Subcutaneous abdominal adipose tissue (tissue), 5 donors: ENCODE measurements around the gene AADACL4.
"Not testable (repeated sequence)": the region's sequence is repeated elsewhere in the genome, so short reads cannot be mapped to it uniquely, and the experiment has no call there.

Experiments used
- H3K27ac ChIP-seq: one replicate; pipeline ENCODE4 v1.7.0; 2013; ENCODE audit warnings: low read depth, mild to moderate bottlenecking, inconsistent platforms, low read length, moderate library complexity
- H3K27me3 ChIP-seq, 5 donors: one replicate each; pipeline ENCODE4 v1.7.0; 2013; ENCODE audit warnings: low read length in 5 of 5, inconsistent platforms in 1 of 5; ENCODE audit not compliant: control insufficient read depth in 5 of 5, insufficient read depth in 4 of 5
- H3K36me3 ChIP-seq, 5 donors: one replicate each; pipeline ENCODE4 v1.7.0; 2013; ENCODE audit warnings: low read length in 5 of 5; ENCODE audit not compliant: control insufficient read depth in 5 of 5, insufficient read depth in 5 of 5
- H3K4me1 ChIP-seq, 5 donors: one replicate each; pipeline ENCODE4 v1.7.0; 2013; ENCODE audit warnings: low read length in 5 of 5, mild to moderate bottlenecking in 3 of 5, moderate library complexity in 1 of 5; ENCODE audit not compliant: control insufficient read depth in 5 of 5, insufficient read depth in 5 of 5
- H3K4me3 ChIP-seq, 5 donors: one replicate each; pipeline ENCODE4 v1.7.0; 2013; ENCODE audit warnings: low read length in 5 of 5, low read depth in 1 of 5
- H3K9ac ChIP-seq, 5 donors: one replicate each; pipeline ENCODE4 v1.7.0; 2013; ENCODE audit warnings: low read length in 5 of 5, mild to moderate bottlenecking in 4 of 5, moderate library complexity in 3 of 5
- H3K9me3 ChIP-seq, 5 donors: one replicate each; pipeline ENCODE4 v1.7.0; 2013; ENCODE audit warnings: low read length in 5 of 5; ENCODE audit not compliant: control insufficient read depth in 5 of 5
- donor health status: healthy.
- donor health status: healthy.
- donor health status: healthy.
- donor health status: healthy.
- donor health status: healthy.

AADACL4 gene

GRCh38 chr1:12703821-12704451 is 60.1 kb downstream of the AADACL4 start:
- Histone ChIP-seq H3K27me3 (no peaks in the 10 kb centered on the region), H3K27ac (no peak overlapping the region), H3K4me3 (no peak overlapping the region), H3K9ac (no peak overlapping the region), H3K36me3 (no peaks in the 10 kb centered on the region), H3K4me1 (peaks cover 0 to 6% (median 4%) of the 10 kb centered on the region in 5 donors), H3K9me3 (peaks cover 2 to 16% (median 12%) of the 10 kb centered on the region in 5 donors)

- Histone ChIP-seq H3K36me3 (no peaks in the 10 kb centered on the region), H3K9me3 (peaks cover 0 to 16% (median 12%) of the 10 kb centered on the region in 5 donors), H3K9ac (no peak overlapping the region), H3K27ac (no peak overlapping the region), H3K4me3 (no peak overlapping the region), H3K4me1 (peaks cover 0 to 15% (median 4%) of the 10 kb centered on the region in 5 donors), H3K27me3 (no peaks in the 10 kb centered on the region)
Observed at GRCh38 chr1:12706061-12706460, 62.2 kb downstream of the AADACL4 start.

GRCh38 chr1:12708396-12709090 is 64.7 kb downstream of the AADACL4 start:
- Histone ChIP-seq H3K9ac (no peak overlapping the region), H3K4me1 (peaks cover 0 to 28% (median 10%) of the 10 kb centered on the region in 5 donors), H3K9me3 (peaks cover 0 to 12% (median 5%) of the 10 kb centered on the region in 5 donors), H3K27ac (peak overlapping the region; percentile 42), H3K36me3 (no peaks in the 10 kb centered on the region), H3K27me3 (no peaks in the 10 kb centered on the region), H3K4me3 (no peak overlapping the region)

GRCh38 chr1:12709091-12709491 is 65.2 kb downstream of the AADACL4 start:
- Histone ChIP-seq H3K4me1 (peaks cover 0 to 28% (median 10%) of the 10 kb centered on the region in 5 donors), H3K27ac (peak overlapping the region; percentile 42)

GRCh38 chr1:12709696-12710095 is 65.8 kb downstream of the AADACL4 start:
- Histone ChIP-seq H3K36me3 (no peaks in the 10 kb centered on the region), H3K4me1 (peaks cover 0 to 29% (median 16%) of the 10 kb centered on the region in 5 donors), H3K27ac (peak overlapping the region; percentile 42), H3K9me3 (peaks cover 0 to 3% (median 0%) of the 10 kb centered on the region in 5 donors), H3K4me3 (no peak overlapping the region), H3K27me3 (no peaks in the 10 kb centered on the region), H3K9ac (no peak overlapping the region)

More at GRCh38 chr1:12709091-12709491, 65.2 kb downstream of the AADACL4 start:
- Histone ChIP-seq H3K36me3 (no peaks in the 10 kb centered on the region), H3K9me3 (peaks cover 0 to 7% (median 0%) of the 10 kb centered on the region in 5 donors), H3K9ac (no peak overlapping the region), H3K27me3 (no peaks in the 10 kb centered on the region), H3K4me3 (no peak overlapping the region)

GRCh38 chr1:12711536-12711935 is 67.7 kb downstream of the AADACL4 start:
- Histone ChIP-seq H3K27me3 (no peaks in the 10 kb centered on the region), H3K9ac (no peak overlapping the region), H3K4me3 (no peak overlapping the region), H3K4me1 (peaks cover 2 to 39% (median 31%) of the 10 kb centered on the region in 5 donors), H3K36me3 (no peaks in the 10 kb centered on the region), H3K27ac (peak overlapping the region; percentile 39), H3K9me3 (no peaks in the 10 kb centered on the region)

GRCh38 chr1:12712076-12712475 is 68.2 kb downstream of the AADACL4 start:
- H3K36me3 ChIP-seq, result no peaks in the 10 kb centered on the region
- peak overlapping the region; percentile 39 for H3K27ac ChIP-seq
- no peaks in the 10 kb centered on the region for H3K9me3 ChIP-seq
- no peak overlapping the region for H3K9ac ChIP-seq
- peaks cover 2 to 39% (median 31%) of the 10 kb centered on the region in 5 donors for H3K4me1 ChIP-seq
- no peaks in the 10 kb centered on the region for H3K27me3 ChIP-seq
- no peak overlapping the region for H3K4me3 ChIP-seq

- Histone ChIP-seq H3K4me1 (peaks cover 2 to 44% (median 35%) of the 10 kb centered on the region in 5 donors), H3K27me3 (no peaks in the 10 kb centered on the region), H3K9me3 (no peaks in the 10 kb centered on the region)
Observed at GRCh38 chr1:12712929-12713328, 69.0 kb downstream of the AADACL4 start.

GRCh38 chr1:12713651-12714050 is 69.8 kb downstream of the AADACL4 start:
- H3K9me3 ChIP-seq, H3K27me3 ChIP-seq, H3K4me3 ChIP-seq, H3K27ac ChIP-seq, H3K36me3 ChIP-seq, H3K9ac ChIP-seq: not testable (repeated sequence)
- peaks cover 2 to 42% (median 34%) of the 10 kb centered on the region in 5 donors for H3K4me1 ChIP-seq

More at GRCh38 chr1:12712929-12713328, 69.0 kb downstream of the AADACL4 start:
- Histone ChIP-seq H3K36me3 (no peaks in the 10 kb centered on the region), H3K27ac (no peak overlapping the region), H3K9ac (no peak overlapping the region), H3K4me3 (no peak overlapping the region)
